Skin of body (tissue), 2 donors: ENCODE data around the gene VIT. TPM values are rescaled to one million over a fixed set of nuclear protein-coding genes. Genes with fewer than 3 reads are reported as not detected.

Experiments
- DNase-seq: peaks from one replicate; lab custom pipeline; 2025; lab: John Stamatoyannopoulos, UW
- total RNA-seq: library from RNA; depleted of rRNA; stranded (reverse); fragments of >200 nt; gene quantifications from one replicate; pipeline ENCODE4 v1.2.3, GENCODE V29; 2014

The VIT gene
- total RNA-seq, 1 donor from 2014 or later = 7.4 TPM

- DNase-seq = peak; percentile 95
These were observed 11.7 kb downstream of the VIT start for GRCh38 chr2:36708041-36708741.

- no peak for DNase-seq
These were observed 14.5 kb downstream of the VIT start for GRCh38 chr2:36710858-36711515.

GRCh38 chr2:36711741-36712314 is 15.3 kb downstream of the VIT start:
- no peak for DNase-seq

DNA sequence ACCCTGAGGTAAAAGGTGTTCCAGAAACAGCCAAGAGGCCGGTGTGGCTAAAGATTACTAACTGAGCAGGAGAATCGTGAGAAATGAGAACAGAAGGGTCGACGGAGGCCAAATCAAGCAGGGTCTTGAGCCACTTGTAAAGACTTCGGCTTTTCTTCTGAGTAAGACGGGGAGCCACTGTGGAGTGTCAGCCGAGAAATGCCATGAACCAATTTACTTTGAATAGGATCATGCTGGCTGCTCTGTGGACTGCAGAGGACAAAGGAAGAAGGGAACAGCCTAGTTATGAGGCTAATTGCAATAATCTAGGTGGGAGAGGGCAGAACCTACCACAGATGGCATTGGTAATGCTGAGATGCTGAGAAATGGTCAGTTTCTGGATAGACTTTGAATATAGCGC is 16.8 kb downstream of the VIT start:
- DNase-seq = no peak

DNA sequence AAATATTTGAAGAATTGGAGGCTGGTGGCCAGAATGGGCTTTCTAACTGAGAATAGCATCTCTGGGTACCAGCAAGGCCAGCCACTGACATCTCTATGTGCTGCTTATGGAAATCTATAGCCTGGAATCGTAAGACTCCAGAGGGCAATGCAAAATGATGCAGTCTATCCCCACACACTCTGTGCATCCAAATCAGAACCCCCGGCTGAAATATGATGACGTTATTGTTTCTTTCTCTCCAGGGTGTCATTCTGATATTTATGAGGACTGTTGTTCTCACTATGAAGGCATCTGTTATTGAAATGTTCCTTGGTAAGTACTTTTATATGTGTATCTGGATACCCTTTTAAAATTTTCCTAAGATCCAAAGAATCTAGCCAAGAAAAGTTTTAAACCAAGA is 19.6 kb downstream of the VIT start:
- peak; percentile 51 for DNase-seq

DNA sequence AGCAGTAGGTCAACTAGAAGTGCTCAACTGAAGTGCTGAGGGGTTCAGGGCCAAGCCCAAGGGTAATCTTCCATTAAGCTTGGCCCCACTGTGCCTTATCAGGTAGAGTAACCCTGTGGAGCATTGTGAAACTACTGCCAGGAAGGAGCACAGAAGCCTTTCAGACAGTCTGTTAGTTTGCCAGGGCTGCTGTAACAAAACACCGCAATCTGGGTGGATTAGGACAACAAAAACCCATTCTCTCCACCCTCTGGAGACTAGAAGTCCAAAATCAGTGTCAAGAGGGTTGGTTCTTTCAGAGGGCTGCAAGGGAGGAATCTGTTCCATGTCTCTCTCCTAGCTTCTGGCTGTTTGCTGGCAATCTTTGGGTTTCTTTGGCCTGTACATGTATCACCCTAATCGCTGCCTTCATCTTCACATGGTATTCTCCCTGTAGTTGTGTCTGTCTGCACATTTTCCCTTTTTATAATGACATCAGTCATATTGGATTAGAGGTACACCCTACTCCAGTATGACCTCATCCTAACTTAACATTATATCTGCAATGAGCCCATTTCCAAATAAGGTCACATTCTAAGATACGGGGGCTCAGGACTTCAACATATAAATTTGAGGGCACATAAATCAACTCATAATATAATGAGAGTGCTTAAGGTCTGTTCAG is 21.2 kb downstream of the VIT start:
- no peak for DNase-seq

GRCh38 chr2:36727550-36727949 is 31.0 kb downstream of the VIT start:
- DNase-seq = peak; percentile 11

GRCh38 chr2:36729067-36729466 is 32.6 kb downstream of the VIT start:
- DNase-seq = no peak

- DNase-seq = peak; percentile 86
These were observed 35.6 kb downstream of the VIT start for GRCh38 chr2:36731941-36732672.

DNA sequence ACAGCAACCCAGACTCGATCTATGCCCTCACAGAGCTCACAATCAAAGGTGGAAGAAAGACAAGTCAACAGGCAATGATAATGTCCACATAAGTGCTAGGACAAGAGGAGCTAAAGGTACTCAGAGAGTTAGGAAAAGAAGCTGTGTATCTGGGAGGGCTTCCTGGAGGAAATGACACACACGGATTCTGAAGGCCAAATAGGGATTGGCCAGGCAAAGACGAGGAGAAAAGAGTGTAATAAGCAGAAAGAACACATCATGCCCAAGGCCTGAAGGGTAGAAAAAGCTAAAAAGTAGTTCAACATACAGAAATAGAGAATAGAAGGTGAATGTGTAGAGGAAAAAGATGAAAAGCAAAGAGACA is 36.1 kb downstream of the VIT start:
- DNase-seq = no peak

DNA sequence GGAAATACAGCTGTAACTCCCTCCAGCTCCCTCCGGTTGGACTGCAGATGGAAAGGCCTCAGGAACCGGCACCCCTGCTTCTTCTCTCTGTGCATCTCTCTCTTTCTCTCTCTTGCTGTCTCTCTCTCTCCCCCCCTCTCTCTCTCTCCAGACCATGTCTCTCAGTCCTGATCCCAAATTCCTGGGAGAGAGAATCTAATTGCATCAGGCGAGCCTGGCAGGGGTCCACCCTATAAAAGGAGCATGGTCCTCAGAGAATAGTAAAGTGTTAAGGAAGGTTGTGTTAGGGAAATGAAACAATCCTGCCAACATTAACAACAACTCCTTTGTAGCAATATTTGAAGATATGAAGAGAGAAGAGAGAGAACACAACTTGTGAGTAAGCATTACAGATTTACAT is 36.7 kb downstream of the VIT start:
- DNase-seq = no peak

- no peak for DNase-seq
These were observed 37.8 kb downstream of the VIT start for GRCh38 chr2:36734304-36734703.

- DNase-seq = no peak
These were observed 40.7 kb downstream of the VIT start for GRCh38 chr2:36737131-36737750.

DNA sequence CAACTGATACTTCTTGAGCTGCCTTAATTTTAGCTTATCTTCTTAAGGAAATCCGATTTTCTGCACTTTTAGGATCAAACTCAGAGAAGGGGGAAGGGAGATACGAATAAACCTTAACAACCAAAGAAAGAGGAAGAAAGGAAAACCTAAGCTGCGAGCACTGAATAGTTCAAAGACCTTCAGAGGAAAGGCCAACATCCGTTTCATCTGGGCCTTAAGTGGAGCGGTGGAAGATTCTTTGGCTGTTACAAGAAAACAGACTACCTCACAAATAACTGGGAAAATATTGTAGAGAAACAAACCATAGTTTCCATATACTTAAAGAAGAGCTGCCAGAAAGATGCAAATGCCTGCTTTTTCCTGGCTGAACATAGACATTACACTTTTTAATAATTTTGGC is 43.6 kb downstream of the VIT start:
- peak; percentile 29 for DNase-seq

DNA sequence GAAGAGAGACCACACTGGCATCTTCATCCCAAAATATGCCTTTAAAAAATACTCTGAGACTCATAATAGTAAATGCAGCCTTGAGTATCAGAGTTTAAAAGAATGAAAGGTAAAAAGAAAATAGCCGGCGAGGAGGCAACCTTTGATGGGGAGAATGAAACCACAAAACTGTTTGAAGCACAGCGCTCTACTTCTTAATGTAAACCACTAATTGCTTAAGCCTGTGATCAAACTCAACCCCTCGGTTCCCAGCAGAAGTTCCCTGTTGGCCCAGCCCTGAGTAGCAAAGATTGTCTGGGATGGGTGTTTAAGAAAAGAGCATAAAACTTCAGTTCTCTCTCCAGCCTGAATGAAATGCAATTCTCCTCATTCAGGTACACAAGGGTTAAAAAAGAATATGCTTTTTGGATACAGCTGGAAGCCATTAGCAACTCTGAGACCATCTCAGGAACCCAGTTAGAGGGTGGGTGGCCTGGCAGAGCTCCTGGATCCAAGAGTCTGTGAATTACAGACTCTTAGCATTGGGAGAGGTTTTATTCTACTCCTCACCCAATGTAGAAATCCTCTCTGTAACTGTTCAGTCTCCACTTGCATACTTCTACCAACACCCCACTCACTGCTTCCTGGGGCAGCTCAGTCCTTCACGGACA is 44.8 kb downstream of the VIT start:
- DNase-seq = peak; percentile 32

- DNase-seq = no peak
These were observed 47.4 kb downstream of the VIT start for GRCh38 chr2:36743954-36744353.

DNA sequence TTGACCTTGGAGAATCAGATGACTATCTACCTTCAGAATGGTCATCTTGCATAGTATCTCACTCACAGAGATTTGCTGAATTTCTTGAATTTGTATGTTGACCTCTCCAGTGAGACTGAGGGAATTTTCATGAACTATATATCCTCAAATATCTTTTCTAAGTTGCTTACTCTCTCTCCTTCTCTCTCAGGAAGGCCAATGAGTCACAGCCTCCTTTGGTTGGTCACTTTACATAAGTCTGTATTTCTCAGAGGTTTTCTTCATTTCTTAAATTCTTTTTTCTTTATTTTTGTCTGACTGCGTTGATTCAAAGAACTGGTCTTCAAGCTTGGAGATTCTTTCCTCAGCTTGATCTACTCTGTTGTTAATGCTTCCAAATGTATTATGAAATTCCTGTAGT is 51.7 kb downstream of the VIT start:
- DNase-seq = no peak

GRCh38 chr2:36750101-36750500 is 53.6 kb downstream of the VIT start:
- DNase-seq = no peak

- DNase-seq = no peak
These were observed 57.3 kb downstream of the VIT start for GRCh38 chr2:36753706-36754221.

DNA sequence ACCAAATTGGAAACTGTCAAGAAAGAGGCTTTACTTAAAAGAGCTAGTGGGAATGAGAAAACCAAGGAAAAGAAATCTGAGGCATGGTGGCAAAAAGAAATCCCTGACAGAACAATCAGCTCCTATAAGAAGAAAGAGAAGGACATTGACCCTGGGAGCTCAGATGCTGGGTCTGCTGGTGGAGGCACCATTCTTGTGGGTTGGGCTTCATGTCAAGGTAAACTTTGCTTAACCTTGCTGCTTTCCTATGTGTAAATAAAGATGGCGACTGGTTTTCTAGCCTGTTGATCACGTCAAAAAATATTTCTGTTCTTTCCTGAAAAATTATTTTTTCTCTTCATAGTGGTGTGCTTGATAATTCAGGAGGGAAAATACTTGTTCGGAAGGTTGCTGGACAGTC is 58.1 kb downstream of the VIT start:
- no peak for DNase-seq

DNA sequence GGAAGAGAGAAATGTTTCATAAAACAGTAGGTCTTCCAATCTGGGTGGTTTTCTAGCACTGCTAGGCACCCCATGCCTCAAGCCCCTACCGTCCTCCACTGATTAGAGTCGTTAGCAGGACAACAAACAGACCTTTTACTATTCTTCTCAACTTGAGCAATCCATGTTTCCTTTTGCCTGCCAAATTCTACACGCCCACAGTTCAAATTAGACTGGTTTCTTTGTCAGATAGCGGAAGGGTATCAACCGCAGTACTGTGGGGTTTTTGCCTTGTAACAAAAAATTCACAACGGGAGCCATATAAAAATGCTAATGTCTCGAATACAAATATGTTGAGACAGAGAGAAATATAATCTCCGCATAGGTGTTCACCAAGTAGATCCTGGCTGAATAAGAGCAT is 59.9 kb downstream of the VIT start:
- DNase-seq = no peak
